WERI-Rb-1 (cell line): ENCODE measurements around the gene SPRR3.

Experiments
- DNase-seq: peaks from one replicate; pipeline ENCODE4 v3.0.0-alpha.2; 2020
- H3K27ac ChIP-seq: fragments of 250-450 bp; sonication (Bioruptor Pico); 2 replicates; pipeline ENCODE4 v1.5.1; 2020; ENCODE audit warnings: mild to moderate bottlenecking, moderate library complexity
- H3K27me3 ChIP-seq: fragments of 250-450 bp; sonication (Bioruptor Pico); 2 replicates; pipeline ENCODE4 v1.5.1; 2021; ENCODE audit warnings: mild to moderate bottlenecking, low read depth, moderate library complexity; ENCODE audit not compliant: insufficient read depth, severe bottlenecking
- H3K36me3 ChIP-seq: fragments of 250-450 bp; sonication (Bioruptor Pico); 2 replicates; pipeline ENCODE4 v1.5.1; 2020; ENCODE audit warnings: mild to moderate bottlenecking, moderate library complexity
- H3K4me3 ChIP-seq: 2 replicates; pipeline ENCODE4 v1.5.1; 2011; ENCODE audit warnings: low read depth, mild to moderate bottlenecking, control low read depth, low read length
- H3K9me3 ChIP-seq: fragments of 250-450 bp; sonication (Bioruptor Pico); 2 replicates; pipeline ENCODE4 v1.5.1; 2021; ENCODE audit warnings: mild to moderate bottlenecking, moderate library complexity; ENCODE audit not compliant: severe bottlenecking
- CTCF ChIP-seq: IDR thresholded peaks from 2 replicates; pipeline ENCODE4 v1.5.1; 2011; ENCODE audit warnings: low read depth, mild to moderate bottlenecking, control low read depth, inconsistent platforms, low read length

The SPRR3 gene

DNA sequence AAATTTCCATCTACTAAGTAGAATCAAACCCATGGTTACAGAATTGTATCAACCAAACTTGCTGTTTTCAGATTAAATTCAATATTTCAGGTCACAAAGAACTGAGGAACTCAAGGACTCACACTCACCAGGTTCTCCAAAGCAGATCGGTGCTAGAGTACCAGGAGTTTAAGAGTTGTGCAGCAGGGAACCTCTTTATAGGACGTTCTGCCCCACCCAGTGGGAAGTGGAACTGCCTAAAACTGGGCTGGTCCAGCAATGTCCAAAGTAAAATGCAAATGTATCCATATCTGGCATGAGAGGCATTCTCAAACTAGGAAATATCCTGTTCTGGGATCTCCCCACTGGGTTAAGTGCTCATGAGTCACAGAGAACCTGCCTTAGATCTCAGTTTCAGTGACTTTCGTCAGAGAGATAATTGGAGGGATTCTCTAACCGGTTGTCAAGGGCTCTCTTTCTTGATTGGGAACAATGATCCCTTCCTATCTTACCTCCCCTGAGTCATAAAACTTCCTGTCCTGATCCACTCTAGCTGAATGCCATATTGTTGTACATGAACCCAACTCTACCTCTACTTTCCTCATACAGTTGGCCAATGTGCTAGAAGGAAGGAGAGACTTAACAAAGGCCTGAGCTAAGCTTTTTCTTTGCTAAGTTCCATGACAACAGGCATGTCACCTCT, 39.5 kb downstream of the SPRR3 start, which contains the start of gene SPRR2D:
Gene SPRR2D (minus strand): TSS at position 171 of the 682 bp plus-strand sequence. CDS start 774 bp downstream, outside the sequence.
- no peak within 1 kb of the TSS for H3K4me3 ChIP-seq
- H3K9me3 ChIP-seq: no peaks in the 10 kb centered on the region
- no peak for DNase-seq
- H3K27ac ChIP-seq: no peak within 1 kb of the TSS
- TF ChIP-seq CTCF: no peak
- no peaks in the 10 kb centered on the region for H3K27me3 ChIP-seq
- no peaks in the 10 kb centered on the region for H3K36me3 ChIP-seq

DNA sequence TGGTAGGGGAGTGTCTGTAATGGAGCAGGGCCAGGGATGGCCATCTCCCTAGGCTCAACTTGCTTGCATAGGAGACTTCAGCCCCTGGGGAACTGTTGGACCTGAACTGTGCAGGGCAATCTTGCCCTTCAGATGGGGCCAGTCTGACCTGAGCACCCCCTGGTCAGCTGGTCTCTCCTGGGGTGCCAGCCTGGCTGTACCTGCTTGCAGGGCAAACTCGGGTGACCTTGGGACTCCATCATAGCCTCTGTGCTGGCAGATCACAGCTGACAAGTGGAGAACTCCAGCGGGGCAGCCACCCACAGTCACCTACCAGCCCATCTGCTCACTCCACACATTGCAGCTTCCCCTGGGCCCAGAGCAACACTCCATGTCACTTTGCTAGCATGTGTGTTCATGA, 47.7 kb downstream of the SPRR3 start:
- no peaks in the 10 kb centered on the region for H3K36me3 ChIP-seq
- H3K27me3 ChIP-seq: no peaks in the 10 kb centered on the region
- H3K9me3 ChIP-seq: no peaks in the 10 kb centered on the region
- TF ChIP-seq CTCF: no peak
- no peak overlapping the region for H3K4me3 ChIP-seq
- no peak overlapping the region for H3K27ac ChIP-seq
- no peak for DNase-seq
